NOMO-1 (cell line): ENCODE results near the gene SHROOM1.

Source experiments
- DNase-seq, 2 experiments: peaks; one replicate each; lab custom pipeline; 2025; ENCODE audit not compliant: unreplicated experiment in 2 of 2; lab: John Stamatoyannopoulos, UW

SHROOM1 gene

GRCh38 chr5:132781029-132781428, 49.4 kb downstream of the SHROOM1 start:
- no peak for DNase-seq

DNA sequence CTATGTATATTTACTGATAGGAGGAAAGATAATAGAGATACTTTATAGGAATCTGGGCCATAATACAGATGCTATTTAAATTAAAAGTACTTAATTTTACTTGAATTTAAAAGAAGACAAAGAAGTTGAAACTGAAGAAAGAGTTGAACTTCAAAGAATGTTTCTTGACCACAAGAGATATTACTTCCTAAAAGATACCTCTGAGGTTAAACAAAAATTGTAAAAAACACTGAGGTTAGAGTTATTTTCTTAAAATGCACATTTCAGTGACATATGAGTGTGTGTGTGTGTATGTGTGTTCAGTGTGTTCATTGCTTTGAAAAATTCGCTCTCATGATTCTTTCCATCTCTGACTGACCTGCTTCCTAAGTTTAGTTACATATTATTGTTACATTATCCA, 49.9 kb downstream of the SHROOM1 start:
- DNase-seq, result no peak

GRCh38 chr5:132779961-132780360, 50.5 kb downstream of the SHROOM1 start:
- DNase-seq, result no peak

DNA sequence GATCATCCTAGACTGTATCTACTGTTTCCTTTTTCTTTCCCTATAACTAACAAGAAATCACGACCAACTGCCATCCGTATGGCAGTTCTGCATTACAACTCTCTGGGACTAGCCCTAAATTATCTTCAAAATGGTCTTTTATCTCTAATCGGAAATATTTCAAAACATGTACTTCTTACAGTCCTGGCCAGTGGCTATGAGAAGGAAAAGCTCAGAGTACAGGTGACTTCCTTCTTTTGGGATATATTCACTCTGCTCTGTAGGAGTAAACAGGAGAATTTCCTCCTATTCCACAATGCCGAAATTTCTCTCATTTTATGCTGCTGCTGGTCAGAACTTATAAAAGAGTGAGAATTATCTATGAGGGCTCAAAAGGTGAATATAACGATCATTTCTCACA, 51.6 kb downstream of the SHROOM1 start:
- DNase-seq, result no peak

DNA sequence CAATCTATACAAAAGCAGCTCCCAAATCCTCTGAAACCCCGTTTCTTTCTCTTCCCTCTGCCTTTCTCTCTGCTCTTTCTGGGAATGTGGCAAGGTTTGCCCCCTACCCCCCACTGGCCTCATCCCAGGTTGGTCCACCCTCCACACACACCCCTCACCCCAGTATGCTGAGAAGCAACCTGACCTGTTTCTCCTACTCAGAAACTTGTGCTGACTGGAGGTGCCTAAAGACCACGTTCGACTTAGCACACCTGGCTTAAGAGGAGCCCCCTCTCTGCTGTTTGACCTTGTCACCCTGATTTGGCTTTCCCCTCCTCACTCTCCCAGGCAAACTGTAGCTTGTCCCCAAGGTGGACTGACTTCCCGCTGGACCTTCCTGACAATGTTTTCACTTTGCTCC, 52.3 kb downstream of the SHROOM1 start:
- no peak for DNase-seq

GRCh38 chr5:132777209-132778069, 53.0 kb downstream of the SHROOM1 start, which contains the start of gene SEPTIN8:
SEPTIN8 (minus strand) TSS chr5:132777239; CDS start chr5:132777137, 102 bp downstream.
- DNase-seq, result peak; percentile 17 to 27

- no peak for DNase-seq
Observed at GRCh38 chr5:132776938-132777208, 53.6 kb downstream of the SHROOM1 start.

DNA sequence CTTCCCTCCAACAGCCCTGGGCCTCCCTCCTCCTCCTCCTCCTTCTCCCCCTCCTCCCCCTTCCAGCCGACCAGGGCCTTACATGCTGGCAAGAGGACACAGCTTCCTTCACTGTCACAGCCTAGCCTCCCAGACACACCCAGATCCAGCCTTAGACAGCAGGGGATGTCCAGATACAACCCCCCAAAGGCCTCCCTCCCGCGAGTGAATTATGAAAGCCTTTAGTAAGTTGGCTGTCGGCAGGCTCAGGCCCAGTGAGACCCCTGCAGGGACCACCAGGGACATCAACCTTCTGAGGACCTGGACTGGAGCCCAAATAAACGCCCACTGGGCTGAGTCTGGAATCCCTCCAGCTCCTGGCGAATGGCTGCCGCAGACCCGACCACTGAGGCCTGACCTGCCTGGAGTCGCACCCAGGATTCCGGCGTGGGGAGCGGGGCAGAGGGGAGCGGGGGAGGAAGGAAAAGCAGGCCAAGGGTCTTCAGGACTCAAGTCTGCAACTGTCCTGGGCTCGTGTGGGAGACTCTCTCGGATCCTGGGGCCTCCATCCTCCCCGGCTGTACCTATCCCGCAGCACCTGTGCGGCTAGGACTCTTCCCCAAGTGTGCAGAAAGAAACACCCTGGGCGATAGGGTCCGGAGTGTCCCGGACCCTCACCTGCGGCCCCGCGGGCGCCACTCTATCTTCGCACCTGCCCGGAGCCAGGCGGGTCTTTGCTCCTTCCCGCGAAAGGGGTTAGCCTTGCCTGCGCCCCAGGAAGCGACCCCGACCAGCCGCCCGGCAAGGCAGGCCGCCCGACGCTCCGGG, 54.1 kb downstream of the SHROOM1 start:
- no peak for DNase-seq

DNA sequence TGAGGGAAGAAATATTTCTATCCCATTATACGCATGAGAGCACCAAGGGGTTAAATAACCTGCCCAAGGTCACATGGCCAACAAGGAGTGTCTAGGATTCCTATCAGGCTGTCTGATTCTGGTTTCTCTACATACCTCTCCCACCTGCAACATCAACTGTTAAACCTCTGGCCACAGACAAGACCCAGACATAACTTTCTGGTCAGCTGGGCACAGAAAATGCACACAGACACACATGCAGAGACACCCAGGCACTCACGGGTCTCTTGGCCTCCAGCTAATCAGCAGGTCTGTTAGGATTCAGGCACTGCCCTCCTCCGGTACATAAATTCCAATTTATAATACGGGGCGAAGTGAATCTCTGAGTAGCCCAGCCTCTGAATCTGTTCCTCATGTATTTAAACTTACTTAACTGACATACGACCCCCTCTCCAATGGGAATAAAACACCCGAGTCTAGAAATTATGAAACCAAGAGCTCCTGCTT, 54.9 kb downstream of the SHROOM1 start:
- no peak for DNase-seq

GRCh38 chr5:132774896-132775295, 55.6 kb downstream of the SHROOM1 start:
- no peak for DNase-seq

GRCh38 chr5:132774406-132774805, 56.0 kb downstream of the SHROOM1 start:
- DNase-seq, result no peak

GRCh38 chr5:132773601-132774355, 56.7 kb downstream of the SHROOM1 start:
- DNase-seq, result no peak

GRCh38 chr5:132773114-132773513, 57.3 kb downstream of the SHROOM1 start:
- DNase-seq, result no peak

GRCh38 chr5:132772291-132773070, 58.0 kb downstream of the SHROOM1 start:
- no peak for DNase-seq
